MV-4-11 (cell line): ENCODE data around the gene MAP2K4.
"Not testable (repeated sequence)": the region's sequence is repeated elsewhere in the genome, so short reads cannot be mapped to it uniquely, and the experiment has no call there.

Source experiments
- DNase-seq: peaks from one replicate; lab custom pipeline; 2025; lab: John Stamatoyannopoulos, UW

Gene MAP2K4

DNA sequence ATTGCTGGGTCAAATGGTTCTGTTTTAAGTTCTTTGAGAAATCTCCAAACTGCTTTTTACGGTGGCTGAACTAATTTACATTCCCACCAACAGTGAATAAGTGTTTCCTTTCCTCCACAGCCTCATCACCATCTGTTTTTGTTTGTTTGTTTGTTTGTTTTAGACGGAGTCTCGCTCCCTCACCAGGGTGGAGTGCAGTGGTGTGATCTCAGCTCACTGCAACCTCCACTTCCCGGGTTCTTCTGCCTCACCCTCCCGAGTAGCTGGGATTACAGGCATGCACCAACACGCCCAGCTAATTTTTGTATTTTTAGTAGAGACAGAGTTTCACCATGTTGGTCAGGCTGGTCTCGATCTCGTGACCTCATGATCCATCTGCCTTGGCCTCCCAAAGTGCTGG lies 141.5 kb downstream of the MAP2K4 start:
- not testable (repeated sequence) for DNase-seq

DNA sequence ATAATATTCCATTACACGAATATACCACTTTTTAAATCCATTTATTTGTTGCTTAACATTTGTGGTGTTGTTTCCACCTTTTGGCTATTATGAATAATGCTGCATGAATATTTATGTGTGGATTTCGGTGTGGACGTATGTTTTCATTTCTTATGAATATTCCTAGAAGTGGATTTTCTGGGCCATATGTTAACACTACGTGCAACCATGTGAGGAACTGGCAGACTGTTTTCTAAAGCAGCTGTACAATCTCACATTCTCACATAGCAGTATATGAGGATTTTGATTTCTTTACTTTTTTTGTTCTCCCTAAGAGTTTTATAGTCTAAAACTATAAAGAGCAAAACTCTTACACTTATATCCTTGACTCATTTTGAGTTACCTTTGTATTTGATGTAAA lies 143.4 kb downstream of the MAP2K4 start:
- no peak for DNase-seq

DNA sequence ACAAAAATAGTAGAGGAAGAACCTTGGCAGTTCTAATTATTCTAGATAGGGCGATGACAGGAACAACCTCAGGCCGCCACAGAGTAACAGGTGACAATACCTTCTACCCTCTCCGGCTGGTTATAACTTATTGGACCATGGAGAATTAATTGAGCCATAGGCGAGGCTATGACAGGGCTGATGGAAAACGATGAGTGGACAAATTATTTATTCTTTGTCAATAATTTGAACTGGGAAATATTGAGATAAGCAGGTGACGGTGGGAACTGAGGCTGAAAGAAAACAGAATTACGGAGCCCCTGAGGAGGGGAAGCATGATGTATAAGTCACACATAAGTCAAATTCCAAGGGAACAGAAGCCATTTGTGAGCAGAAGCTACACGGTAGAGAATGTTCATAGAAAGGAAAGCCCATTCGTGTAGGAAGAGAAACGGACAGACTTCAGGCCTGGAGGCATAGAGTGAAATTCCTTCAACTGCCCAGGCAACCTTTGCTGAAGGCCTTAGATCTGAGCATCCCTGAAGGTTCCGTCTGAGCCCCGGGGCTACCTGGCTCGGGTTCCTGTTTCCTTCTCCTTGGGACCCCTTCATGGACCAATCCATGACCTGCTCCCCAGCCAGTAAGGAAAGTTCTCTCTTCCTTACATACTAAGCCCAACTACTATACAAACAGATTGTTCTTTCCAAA lies 158.1 kb downstream of the MAP2K4 start:
- no peak for DNase-seq

DNA sequence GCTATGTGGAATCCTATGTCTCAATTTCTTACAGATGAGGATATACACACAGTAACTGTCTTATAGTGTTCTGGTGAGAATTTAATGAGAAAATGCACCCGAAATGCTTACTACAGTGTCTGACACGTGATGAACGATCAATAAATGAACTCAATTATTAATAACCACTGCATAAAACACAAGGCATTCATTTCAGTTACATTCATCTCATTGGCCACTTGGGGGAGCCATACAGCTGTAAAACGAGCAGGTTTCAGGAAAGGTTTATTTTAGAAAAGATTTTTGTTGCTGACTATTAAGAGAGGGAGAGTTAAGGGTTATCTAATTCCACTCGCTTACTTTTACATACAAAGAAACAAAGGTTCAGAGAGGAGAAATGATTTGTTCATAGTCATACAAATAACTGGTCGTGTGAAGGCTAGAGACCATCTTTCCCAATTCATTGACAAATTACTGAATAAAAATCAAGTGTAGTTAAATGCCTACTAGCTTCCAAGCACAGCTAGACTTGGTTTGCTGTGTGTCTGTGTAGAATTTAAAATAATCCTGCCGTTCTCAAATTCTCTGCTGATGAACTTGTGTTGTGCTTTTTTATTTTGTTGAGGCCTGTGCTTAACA lies 160.1 kb downstream of the MAP2K4 start:
- peak; percentile 34 for DNase-seq

DNA sequence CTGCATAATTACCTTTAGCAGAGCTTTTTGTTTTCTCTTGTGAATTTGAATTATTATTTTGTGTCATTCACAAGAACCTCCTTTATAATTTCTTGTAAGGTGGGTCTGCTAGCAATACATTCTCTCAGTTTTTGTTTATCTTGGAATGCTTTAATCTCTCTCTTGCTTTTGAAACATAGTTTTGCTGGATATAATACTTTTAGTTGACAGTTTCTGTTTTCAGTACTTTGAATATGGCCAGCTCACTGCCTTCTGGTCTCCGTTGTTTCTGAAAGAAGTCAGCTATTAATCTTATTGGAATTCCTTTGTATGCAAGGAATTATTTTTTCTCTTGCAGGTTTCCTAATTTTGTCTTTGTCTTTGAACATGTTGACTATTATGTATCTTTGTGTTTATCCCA lies 167.0 kb downstream of the MAP2K4 start:
- no peak for DNase-seq

DNA sequence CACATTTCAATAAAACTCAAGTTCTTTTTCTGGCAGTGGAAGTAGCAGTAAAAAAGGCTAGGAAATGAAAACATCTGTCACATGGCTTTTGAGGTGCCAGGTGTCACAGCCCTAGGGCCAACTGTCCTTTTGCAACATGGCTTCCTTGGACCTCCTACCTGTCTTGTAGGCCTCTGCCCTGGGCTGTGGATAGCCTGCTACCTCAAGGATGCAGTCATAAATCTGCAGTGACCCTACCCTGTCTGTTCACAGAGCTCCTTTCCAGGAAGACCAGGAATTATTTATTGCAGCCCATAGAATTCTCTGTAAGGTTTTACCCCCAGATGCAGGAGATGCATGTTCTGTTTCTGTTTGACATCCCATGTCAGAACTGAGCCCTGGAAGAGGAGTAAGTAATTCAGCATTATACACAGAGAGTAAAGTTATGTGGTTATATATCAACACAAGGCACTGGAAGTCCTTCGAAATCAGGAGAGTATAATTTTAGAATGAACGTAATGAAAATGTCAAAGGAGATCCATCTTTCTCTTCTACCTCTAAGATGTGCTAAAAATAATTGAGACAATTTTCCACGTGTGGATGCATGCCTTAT lies 172.6 kb downstream of the MAP2K4 start:
- no peak for DNase-seq
